ENCODE measurements around the gene RNF103. TPM values are rescaled to one million over a fixed set of nuclear protein-coding genes. Genes with fewer than 3 reads are reported as not detected.

Gene RNF103
- polyA plus RNA-seq, 1 donor from 2014 or later, result 2.4 TPM

DNA sequence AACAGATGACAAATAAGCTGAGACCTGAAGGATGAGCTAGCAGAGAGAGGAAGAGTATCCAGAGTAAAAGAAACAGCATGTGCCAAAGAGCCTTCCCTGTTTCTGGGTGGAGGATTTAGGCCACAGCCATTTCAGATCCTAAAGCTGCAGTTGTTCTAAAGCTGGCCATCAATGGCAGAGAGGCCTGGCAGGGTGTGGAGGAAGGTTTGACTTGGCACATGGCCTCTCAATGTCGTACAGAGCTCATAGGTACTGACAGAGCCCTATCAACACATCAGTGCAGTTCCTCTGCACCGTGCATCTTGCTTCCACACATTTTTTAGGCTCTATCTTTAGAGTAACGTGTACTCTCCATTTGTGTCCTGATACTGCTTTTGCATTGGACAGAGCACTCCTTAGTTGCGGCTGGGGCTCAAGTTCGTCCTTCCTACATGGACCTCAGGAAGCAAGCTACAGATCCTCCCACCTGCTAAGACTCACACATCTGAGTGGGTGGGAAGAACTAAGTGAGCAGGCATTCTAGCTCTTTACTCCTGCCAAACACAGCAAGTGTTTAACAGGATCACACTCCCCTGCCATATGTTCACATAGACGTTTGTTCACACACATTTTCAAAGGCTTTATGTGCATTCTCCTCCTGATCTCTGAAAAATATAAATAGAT, 57.4 kb downstream of the RNF103 start:
- no peaks in the 10 kb centered on the region for H3K9me3 Mint-ChIP-seq
- peaks cover 14 to 20% (median 17%) of the 10 kb centered on the region in 3 donors for H3K4me1 Mint-ChIP-seq
- peaks cover 1% of the 10 kb centered on the region for H3K27me3 Mint-ChIP-seq
- peak overlapping the region in 1 of 3 donors; percentile 20 for H3K27ac Mint-ChIP-seq
- H3K36me3 Mint-ChIP-seq, result peaks cover 3% of the 10 kb centered on the region
- H3K4me3 Mint-ChIP-seq, result peak overlapping the region in 1 of 4 donors; percentile 15

DNA sequence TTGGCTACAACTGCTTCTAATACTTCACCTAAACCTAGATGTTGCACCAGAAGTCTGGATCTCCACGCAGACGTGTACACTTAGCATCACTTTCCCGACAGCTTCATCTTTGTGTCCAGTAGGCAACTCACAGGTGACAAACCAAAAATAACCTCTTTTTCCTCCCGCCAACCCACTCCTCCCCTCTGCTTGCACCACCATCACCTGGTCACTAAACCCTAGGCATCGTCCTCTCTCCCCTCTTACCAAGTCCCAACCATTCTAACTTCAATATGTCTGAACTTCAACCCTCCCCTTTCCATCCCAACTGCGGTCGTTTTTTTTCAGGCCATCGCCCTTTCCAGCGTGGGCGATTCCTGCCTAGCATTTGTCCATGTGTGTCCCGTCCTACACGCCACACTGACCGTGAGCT, 60.0 kb downstream of the RNF103 start:
- peaks cover 1% of the 10 kb centered on the region for H3K27me3 Mint-ChIP-seq
- H3K36me3 Mint-ChIP-seq, result no peaks in the 10 kb centered on the region
- no peaks in the 10 kb centered on the region for H3K9me3 Mint-ChIP-seq
- H3K4me3 Mint-ChIP-seq, result peak overlapping the region; percentile 88 to 96 (median 95)
- peaks cover 22 to 32% (median 23%) of the 10 kb centered on the region in 3 donors for H3K4me1 Mint-ChIP-seq
- H3K27ac Mint-ChIP-seq, result peak overlapping the region; percentile 88 to 99 (median 98)

GRCh38 chr2:86562922-86563649, 60.6 kb downstream of the RNF103 start, which contains the start of gene CHMP3:
TSS of gene CHMP3 (minus strand) at chr2:86563443. CDS start at chr2:86563348, 95 bp downstream.
- Mint-ChIP-seq H3K36me3 (no peaks in the 10 kb centered on the region), H3K27ac (peak within 1 kb of the TSS; percentile 88 to 99 (median 98)), H3K4me1 (peaks cover 22 to 32% (median 25%) of the 10 kb centered on the region in 3 donors), H3K9me3 (no peaks in the 10 kb centered on the region), H3K4me3 (peak within 1 kb of the TSS; percentile 88 to 96 (median 95)), H3K27me3 (peaks cover 1% of the 10 kb centered on the region)

DNA sequence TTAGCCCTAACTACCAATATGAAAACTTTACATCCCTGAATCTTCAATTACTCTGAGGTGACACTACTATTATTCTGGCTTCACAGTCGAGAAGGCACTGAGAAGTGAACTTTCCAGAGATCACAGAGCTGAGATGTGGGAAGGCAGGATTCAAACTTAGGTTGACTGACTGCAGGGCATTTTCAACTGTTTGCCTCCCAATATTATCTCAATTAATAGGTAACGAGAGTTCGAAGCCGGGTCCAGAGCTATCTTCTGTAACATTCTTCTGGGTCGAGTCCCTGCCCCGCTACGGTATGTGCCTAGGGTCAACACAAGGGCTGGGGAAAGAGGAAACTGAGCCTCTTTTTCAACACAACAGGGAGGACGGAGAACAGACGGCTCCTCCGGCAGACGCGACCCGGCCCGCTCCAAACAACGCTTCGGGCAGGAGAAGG, 61.2 kb downstream of the RNF103 start:
- Mint-ChIP-seq H3K36me3 (no peaks in the 10 kb centered on the region), H3K27ac (peak overlapping the region; percentile 88 to 99 (median 98)), H3K27me3 (peaks cover 1% of the 10 kb centered on the region), H3K9me3 (no peaks in the 10 kb centered on the region), H3K4me1 (peaks cover 22 to 32% (median 25%) of the 10 kb centered on the region in 3 donors), H3K4me3 (peak overlapping the region; percentile 88 to 96 (median 95))

DNA sequence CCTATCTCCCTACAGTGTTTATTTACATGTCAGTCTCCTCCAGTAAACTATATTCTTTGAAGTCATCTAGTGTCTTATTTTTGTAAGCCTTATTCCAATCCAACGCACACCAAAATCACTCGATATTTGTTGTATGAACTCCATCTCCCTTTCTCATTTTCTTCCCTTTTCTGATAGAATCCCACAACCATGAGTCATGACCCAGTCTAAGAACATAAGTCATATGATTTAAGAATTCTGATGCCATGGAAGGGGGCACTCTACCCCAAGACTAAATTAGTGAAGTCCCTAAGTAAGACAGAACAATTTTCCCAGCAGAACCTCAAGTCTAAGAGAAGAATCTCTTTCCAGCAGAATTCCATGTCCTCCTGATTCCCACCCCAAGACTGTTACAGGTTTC, 65.8 kb downstream of the RNF103 start:
- H3K27ac Mint-ChIP-seq, result no peak overlapping the region
- H3K9me3 Mint-ChIP-seq, result no peaks in the 10 kb centered on the region
- no peak overlapping the region for H3K4me3 Mint-ChIP-seq
- peaks cover 6% of the 10 kb centered on the region for H3K36me3 Mint-ChIP-seq
- H3K4me1 Mint-ChIP-seq, result peaks cover 23 to 33% (median 25%) of the 10 kb centered on the region in 3 donors
- no peaks in the 10 kb centered on the region for H3K27me3 Mint-ChIP-seq

GRCh38 chr2:86556508-86556907, 67.2 kb downstream of the RNF103 start:
- Mint-ChIP-seq H3K27ac (no peak overlapping the region), H3K4me3 (no peak overlapping the region), H3K9me3 (no peaks in the 10 kb centered on the region), H3K4me1 (peaks cover 17 to 33% (median 18%) of the 10 kb centered on the region in 3 donors), H3K36me3 (peaks cover 6% of the 10 kb centered on the region), H3K27me3 (no peaks in the 10 kb centered on the region)

Other genes starting within 250 kb of the RNF103 start
- gene KDM3A, start 182.5 kb downstream of the RNF103 start, polyA plus RNA-seq, result 14.2 TPM
- gene CHMP3, start 60.4 kb downstream of the RNF103 start, polyA plus RNA-seq, result 77.1 TPM
- gene RMND5A, start 96.4 kb upstream of the RNF103 start, polyA plus RNA-seq, result 8.2 TPM
- gene CD8A, start 167.0 kb upstream of the RNF103 start, polyA plus RNA-seq, result 1.4 TPM
- 1.1 TPM for gene CD8B, start 238.0 kb upstream of the RNF103 start, polyA plus RNA-seq

Data from IgD-negative memory B cell (primary cell).